Skeletal muscle satellite cell (primary cell): ENCODE data around the gene TEX22.

ENCODE experiments used
- H3K27me3 ChIP-seq: 2 replicates; pipeline ENCODE4 v1.7.0; 2013; ENCODE audit warnings: low read length; ENCODE audit not compliant: control insufficient read depth, insufficient read depth
- H3K36me3 ChIP-seq: 2 replicates; pipeline ENCODE4 v1.7.0; 2013; ENCODE audit warnings: mild to moderate bottlenecking, control low read depth, low read length; ENCODE audit not compliant: insufficient read depth
- H3K4me1 ChIP-seq: 2 replicates; pipeline ENCODE4 v1.7.0; 2013; ENCODE audit warnings: low read length; ENCODE audit not compliant: control insufficient read depth, insufficient read depth
- H3K4me2 ChIP-seq: 2 replicates; pipeline ENCODE4 v1.7.0; 2013; ENCODE audit warnings: mild to moderate bottlenecking, low read length
- H3K4me3 ChIP-seq: 2 replicates; pipeline ENCODE4 v1.7.0; 2013; ENCODE audit warnings: low read length
- H3K9ac ChIP-seq: 2 replicates; pipeline ENCODE4 v1.7.0; 2013; ENCODE audit warnings: mild to moderate bottlenecking, low read depth, low read length, moderate library complexity
- H3K9me3 ChIP-seq: replicated peaks from 2 replicates; pipeline ENCODE4 v1.7.0; 2013; ENCODE audit warnings: mild to moderate bottlenecking, control low read depth, low read length

TEX22 gene

GRCh38 chr14:105397350-105397931 lies 897 bp upstream of the TEX22 start:
- H3K27me3 ChIP-seq, result no peaks in the 10 kb centered on the region
- peak overlapping the region; percentile 94 for H3K4me3 ChIP-seq
- H3K4me1 ChIP-seq, result peaks cover 20% of the 10 kb centered on the region
- H3K9ac ChIP-seq, result peak overlapping the region; percentile 90
- no peaks in the 10 kb centered on the region for H3K9me3 ChIP-seq
- peaks cover 17% of the 10 kb centered on the region for H3K36me3 ChIP-seq
- peak overlapping the region; percentile 99 for H3K4me2 ChIP-seq

- Histone ChIP-seq H3K4me1 (peaks cover 20% of the 10 kb centered on the region), H3K36me3 (peaks cover 17% of the 10 kb centered on the region), H3K9me3 (no peaks in the 10 kb centered on the region), H3K4me2 (peak overlapping the region; percentile 99), H3K4me3 (peak overlapping the region; percentile 94), H3K9ac (peak overlapping the region; percentile 90), H3K27me3 (no peaks in the 10 kb centered on the region)
Measured at GRCh38 chr14:105398726-105399465, 558 bp downstream of the TEX22 start.

GRCh38 chr14:105399466-105399775 lies 1.1 kb downstream of the TEX22 start:
- H3K4me1 ChIP-seq, result peaks cover 20% of the 10 kb centered on the region
- peaks cover 17% of the 10 kb centered on the region for H3K36me3 ChIP-seq
- H3K27me3 ChIP-seq, result no peaks in the 10 kb centered on the region
- H3K9ac ChIP-seq, result peak overlapping the region; percentile 90
- peak overlapping the region; percentile 94 for H3K4me3 ChIP-seq
- H3K9me3 ChIP-seq, result no peaks in the 10 kb centered on the region
- H3K4me2 ChIP-seq, result peak overlapping the region; percentile 99

GRCh38 chr14:105400016-105400415 lies 1.7 kb downstream of the TEX22 start:
- Histone ChIP-seq H3K9ac (no peak overlapping the region), H3K36me3 (peaks cover 17% of the 10 kb centered on the region), H3K4me1 (peaks cover 20% of the 10 kb centered on the region), H3K4me2 (peak overlapping the region; percentile 99), H3K27me3 (no peaks in the 10 kb centered on the region), H3K9me3 (no peaks in the 10 kb centered on the region), H3K4me3 (peak overlapping the region; percentile 94)

- no peak overlapping the region for H3K4me2 ChIP-seq
- no peaks in the 10 kb centered on the region for H3K27me3 ChIP-seq
- H3K36me3 ChIP-seq, result peaks cover 17% of the 10 kb centered on the region
- peaks cover 20% of the 10 kb centered on the region for H3K4me1 ChIP-seq
- H3K9me3 ChIP-seq, result no peaks in the 10 kb centered on the region
- no peak overlapping the region for H3K4me3 ChIP-seq
- no peak overlapping the region for H3K9ac ChIP-seq
Measured at GRCh38 chr14:105401699-105402098, 3.4 kb downstream of the TEX22 start.

- Histone ChIP-seq H3K27me3 (no peaks in the 10 kb centered on the region), H3K9me3 (no peaks in the 10 kb centered on the region), H3K4me2 (no peak overlapping the region), H3K4me1 (peaks cover 5% of the 10 kb centered on the region), H3K36me3 (no peaks in the 10 kb centered on the region), H3K4me3 (no peak overlapping the region), H3K9ac (no peak overlapping the region)
Measured at GRCh38 chr14:105408592-105408991, 10.3 kb downstream of the TEX22 start.

GRCh38 chr14:105409364-105409763 lies 11.0 kb downstream of the TEX22 start:
- H3K36me3 ChIP-seq, result no peaks in the 10 kb centered on the region
- no peak overlapping the region for H3K4me3 ChIP-seq
- no peaks in the 10 kb centered on the region for H3K27me3 ChIP-seq
- no peaks in the 10 kb centered on the region for H3K9me3 ChIP-seq
- H3K4me2 ChIP-seq, result no peak overlapping the region
- no peak overlapping the region for H3K9ac ChIP-seq
- H3K4me1 ChIP-seq, result peaks cover 6% of the 10 kb centered on the region

- Histone ChIP-seq H3K9ac (peak overlapping the region; percentile 50), H3K36me3 (no peaks in the 10 kb centered on the region), H3K9me3 (no peaks in the 10 kb centered on the region), H3K4me3 (no peak overlapping the region), H3K4me1 (peaks cover 14% of the 10 kb centered on the region), H3K27me3 (no peaks in the 10 kb centered on the region), H3K4me2 (peak overlapping the region; percentile 83)
Measured at GRCh38 chr14:105410642-105411016, 12.3 kb downstream of the TEX22 start.

- H3K27me3 ChIP-seq, result no peaks in the 10 kb centered on the region
- H3K4me1 ChIP-seq, result peaks cover 14% of the 10 kb centered on the region
- H3K4me2 ChIP-seq, result peak overlapping the region; percentile 83
- peak overlapping the region; percentile 66 for H3K4me3 ChIP-seq
- H3K36me3 ChIP-seq, result no peaks in the 10 kb centered on the region
- no peaks in the 10 kb centered on the region for H3K9me3 ChIP-seq
- H3K9ac ChIP-seq, result peak overlapping the region; percentile 50
Measured at GRCh38 chr14:105411017-105411941, 12.9 kb downstream of the TEX22 start.

GRCh38 chr14:105411985-105412770 lies 13.8 kb downstream of the TEX22 start:
- H3K9ac ChIP-seq, result no peak overlapping the region
- peak overlapping the region; percentile 80 for H3K4me2 ChIP-seq
- H3K4me1 ChIP-seq, result peaks cover 14% of the 10 kb centered on the region
- H3K9me3 ChIP-seq, result no peaks in the 10 kb centered on the region
- no peaks in the 10 kb centered on the region for H3K27me3 ChIP-seq
- no peaks in the 10 kb centered on the region for H3K36me3 ChIP-seq
- no peak overlapping the region for H3K4me3 ChIP-seq
